ENCODE results near the gene MRPL12.

The MRPL12 gene

GRCh38 chr17:81715107-81715871, 12.1 kb downstream of the MRPL12 start:
- no peak for DNase-seq (ENCODE audit: low read depth in 1 of 2, low spot score in 1 of 2)

GRCh38 chr17:81715872-81716673, 12.9 kb downstream of the MRPL12 start:
- no peak for DNase-seq (ENCODE audit: low read depth in 1 of 2, low spot score in 1 of 2)

GRCh38 chr17:81716674-81716996, 13.5 kb downstream of the MRPL12 start:
- DNase-seq (ENCODE audit: low read depth in 1 of 2, low spot score in 1 of 2): no peak

GRCh38 chr17:81717049-81717765, 14.0 kb downstream of the MRPL12 start:
- no peak for DNase-seq (ENCODE audit: low read depth in 1 of 2, low spot score in 1 of 2)

- DNase-seq (ENCODE audit: low read depth in 1 of 2, low spot score in 1 of 2): no peak
Measured at GRCh38 chr17:81717766-81718089, 14.6 kb downstream of the MRPL12 start.

GRCh38 chr17:81719410-81720266, 16.5 kb downstream of the MRPL12 start:
- no peak for DNase-seq (ENCODE audit: low read depth in 1 of 2, low spot score in 1 of 2)

- DNase-seq (ENCODE audit: low read depth in 1 of 2, low spot score in 1 of 2): no peak
Measured at GRCh38 chr17:81720267-81721071, 17.3 kb downstream of the MRPL12 start.

- no peak for DNase-seq (ENCODE audit: low read depth in 1 of 2, low spot score in 1 of 2)
Measured at GRCh38 chr17:81722184-81723120, 19.3 kb downstream of the MRPL12 start.

GRCh38 chr17:81723651-81724209, 20.6 kb downstream of the MRPL12 start:
- DNase-seq (ENCODE audit: low read depth in 1 of 2, low spot score in 1 of 2): no peak

- no peak for DNase-seq (ENCODE audit: low read depth in 1 of 2, low spot score in 1 of 2)
Measured at GRCh38 chr17:81725439-81725838, 22.3 kb downstream of the MRPL12 start.

- DNase-seq (ENCODE audit: low read depth in 1 of 2, low spot score in 1 of 2): no peak
Measured at GRCh38 chr17:81726004-81726403, 22.8 kb downstream of the MRPL12 start.

GRCh38 chr17:81727324-81728031, 24.3 kb downstream of the MRPL12 start:
- no peak for DNase-seq (ENCODE audit: low read depth in 1 of 2, low spot score in 1 of 2)

GRCh38 chr17:81733507-81734404, 30.6 kb downstream of the MRPL12 start:
- peak; percentile 41 to 58 for DNase-seq (ENCODE audit: low read depth in 1 of 2, low spot score in 1 of 2)

GRCh38 chr17:81734405-81735263, 31.5 kb downstream of the MRPL12 start:
- DNase-seq (ENCODE audit: low read depth in 1 of 2, low spot score in 1 of 2): no peak

- DNase-seq (ENCODE audit: low read depth in 1 of 2, low spot score in 1 of 2): no peak
Measured at GRCh38 chr17:81735264-81736102, 32.3 kb downstream of the MRPL12 start.

All from activated CD4-positive, alpha-beta T cell treated with anti-CD3 and anti-CD28 coated beads, Interleukin-2, amount 50 U/mL, for 24 hours (primary cell).